Fibroblast of lung (primary cell): ENCODE data around the gene GRID1.

Experiments
- CTCF ChIP-seq, 2 donors: IDR thresholded peaks in 1 of 2; conservative IDR thresholded peaks in 1 of 2; 1 replicate in 1 of 2; 2 replicates in 1 of 2; pipeline ENCODE4 v1.5.1; 2011 to 2012; ENCODE audit warnings: low read length in 2 of 2, control low read depth in 1 of 2, inconsistent platforms in 1 of 2, low read depth in 1 of 2, mild to moderate bottlenecking in 1 of 2
- EZH2 ChIP-seq: IDR thresholded peaks from 2 replicates; pipeline ENCODE4 v1.5.1; 2012; ENCODE audit warnings: low read length, control low read depth, mild to moderate bottlenecking; ENCODE audit errors: missing control alignments

GRCh38 chr10:85612378-85612775 lies 754.2 kb downstream of the GRID1 start:
- TF ChIP-seq CTCF (conservative IDR thresholded peaks at IDR 0.05 in 1 of 2, IDR thresholded peaks at IDR 0.05 in 1 of 2; ENCODE audit: low read depth in 1 of 2, low read length in 2 of 2) (no peak), EZH2 (no peak)
